Measurements from ENCODE around the gene XRN1.

XRN1 gene

GRCh38 chr3:142259359-142259758 lies 188.5 kb downstream of the XRN1 start:
- peaks cover 1% of the 10 kb centered on the region for H3K9me3 Mint-ChIP-seq
- peaks cover 1% of the 10 kb centered on the region for H3K36me3 Mint-ChIP-seq
- no peak overlapping the region for H3K27ac Mint-ChIP-seq
- H3K27me3 Mint-ChIP-seq, result no peaks in the 10 kb centered on the region
- no peaks in the 10 kb centered on the region for H3K4me1 Mint-ChIP-seq
- DNase-seq (ENCODE audit: low spot score in 2 of 2) (no peak), ATAC-seq (ENCODE audit: low read depth) (no peak)
- H3K4me3 Mint-ChIP-seq, result no peak overlapping the region

- Mint-ChIP-seq H3K36me3 (peaks cover 1% of the 10 kb centered on the region), H3K27me3 (peaks cover 1% of the 10 kb centered on the region), H3K9me3 (peaks cover 7% of the 10 kb centered on the region), H3K4me3 (no peak overlapping the region), H3K4me1 (no peaks in the 10 kb centered on the region), H3K27ac (no peak overlapping the region)
- DNase-seq (ENCODE audit: low spot score in 2 of 2) (no peak), ATAC-seq (ENCODE audit: low read depth) (no peak)
Measured at GRCh38 chr3:142256712-142257333, 191.0 kb downstream of the XRN1 start.

Data from memory B cell (primary cell).